ENCODE measurements around the gene CLEC7A. TPM values are rescaled to one million over a fixed set of nuclear protein-coding genes. Genes with fewer than 3 reads are reported as not detected.

CLEC7A gene
- total RNA-seq, 3 donors from 2014 or later = 5.2 to 14.7 (median 13.8) TPM

DNA sequence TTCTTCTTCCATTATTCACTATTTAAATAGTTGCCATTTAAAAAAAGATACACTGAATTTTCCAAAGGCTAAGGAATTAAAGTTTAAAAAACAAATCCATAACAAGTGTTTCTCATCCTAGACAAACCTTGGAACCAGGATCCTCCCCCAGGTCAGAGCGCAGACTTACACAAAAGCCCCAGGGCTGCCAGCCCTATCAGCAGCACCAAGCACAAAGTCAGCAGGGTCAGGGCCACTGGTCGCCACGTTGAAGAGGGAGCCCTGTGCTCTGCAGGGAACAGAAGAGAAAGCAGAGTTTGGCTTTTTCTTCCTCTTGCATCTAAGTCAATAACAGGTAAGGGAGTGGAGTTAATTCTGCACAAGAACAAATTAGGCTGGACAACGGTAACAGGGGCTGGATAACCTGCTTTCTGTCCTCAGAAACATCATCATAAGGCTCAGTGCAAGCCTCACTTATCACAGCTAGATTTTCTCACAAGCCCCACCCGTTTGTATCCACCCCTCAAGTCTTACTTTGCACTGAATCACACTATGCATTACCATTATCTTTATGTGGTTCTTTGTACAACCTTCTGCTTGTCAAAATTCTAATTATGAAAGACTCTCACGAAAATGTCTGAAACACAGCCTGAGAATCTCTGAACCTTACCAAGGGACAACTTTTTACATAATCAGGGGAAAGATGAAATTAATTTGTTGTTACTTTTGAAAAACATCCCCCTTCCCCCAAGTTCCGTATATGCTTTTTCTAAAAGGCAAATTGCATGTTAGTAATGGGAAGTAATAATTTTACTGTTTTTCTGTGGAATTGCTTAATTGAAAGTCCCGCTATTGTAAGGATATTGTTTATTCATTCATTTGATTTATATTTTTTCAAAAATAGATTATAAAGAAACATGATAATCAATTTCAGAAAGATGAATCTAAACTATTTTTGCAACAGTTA, 40.8 kb downstream of the CLEC7A start:
- intact Hi-C loops (cut with DNase I; ENCODE audit: low total_unique reads) = no loop called here
- H3K27me3 ChIP-seq = no peaks in the 10 kb centered on the region
- H3K4me3 ChIP-seq = no peak overlapping the region
- no peak for TF ChIP-seq POLR2A (IDR thresholded peaks at IDR 0.05)
- TF ChIP-seq, protein P1, sequence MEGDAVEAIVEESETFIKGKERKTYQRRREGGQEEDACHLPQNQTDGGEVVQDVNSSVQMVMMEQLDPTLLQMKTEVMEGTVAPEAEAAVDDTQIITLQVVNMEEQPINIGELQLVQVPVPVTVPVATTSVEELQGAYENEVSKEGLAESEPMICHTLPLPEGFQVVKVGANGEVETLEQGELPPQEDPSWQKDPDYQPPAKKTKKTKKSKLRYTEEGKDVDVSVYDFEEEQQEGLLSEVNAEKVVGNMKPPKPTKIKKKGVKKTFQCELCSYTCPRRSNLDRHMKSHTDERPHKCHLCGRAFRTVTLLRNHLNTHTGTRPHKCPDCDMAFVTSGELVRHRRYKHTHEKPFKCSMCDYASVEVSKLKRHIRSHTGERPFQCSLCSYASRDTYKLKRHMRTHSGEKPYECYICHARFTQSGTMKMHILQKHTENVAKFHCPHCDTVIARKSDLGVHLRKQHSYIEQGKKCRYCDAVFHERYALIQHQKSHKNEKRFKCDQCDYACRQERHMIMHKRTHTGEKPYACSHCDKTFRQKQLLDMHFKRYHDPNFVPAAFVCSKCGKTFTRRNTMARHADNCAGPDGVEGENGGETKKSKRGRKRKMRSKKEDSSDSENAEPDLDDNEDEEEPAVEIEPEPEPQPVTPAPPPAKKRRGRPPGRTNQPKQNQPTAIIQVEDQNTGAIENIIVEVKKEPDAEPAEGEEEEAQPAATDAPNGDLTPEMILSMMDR (IDR thresholded peaks at IDR 0.05) = no peak
- TF ChIP-seq POLR2AphosphoS5 (IDR thresholded peaks at IDR 0.05) = no peak
- H3K36me3 ChIP-seq = no peaks in the 10 kb centered on the region
- H3K4me1 ChIP-seq = no peaks in the 10 kb centered on the region
- no peaks in the 10 kb centered on the region for H3K9me3 ChIP-seq
- no peak for DNase-seq (ENCODE audit: low spot score in 2 of 2)
- H3K27ac ChIP-seq = no peak overlapping the region

DNA sequence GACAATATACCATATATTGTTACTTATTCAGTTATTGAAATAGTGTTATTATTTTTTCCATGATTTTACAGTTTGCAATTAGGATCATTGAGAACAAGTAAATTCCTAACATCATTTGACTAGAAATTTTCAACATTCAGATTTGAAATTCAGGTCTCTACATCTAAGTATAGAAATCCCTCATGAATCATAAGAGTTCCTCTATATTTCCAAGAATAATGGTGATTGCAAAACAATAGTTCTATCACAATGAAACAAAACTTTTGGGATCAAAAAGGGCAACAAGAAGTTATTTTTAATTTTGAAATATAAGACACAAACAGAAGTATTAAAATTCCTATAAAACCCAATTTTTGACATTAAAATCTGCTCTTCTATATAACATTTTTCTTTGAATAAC, 42.0 kb downstream of the CLEC7A start:
- Histone ChIP-seq H3K27me3 (no peaks in the 10 kb centered on the region), H3K36me3 (no peaks in the 10 kb centered on the region), H3K27ac (no peak overlapping the region), H3K4me1 (no peaks in the 10 kb centered on the region), H3K4me3 (no peak overlapping the region), H3K9me3 (no peaks in the 10 kb centered on the region)
- intact Hi-C loops (cut with DNase I; ENCODE audit: low total_unique reads) = no loop called here
- DNase-seq (ENCODE audit: low spot score in 2 of 2) = no peak
- no peak for TF ChIP-seq POLR2A (IDR thresholded peaks at IDR 0.05)
- TF ChIP-seq POLR2AphosphoS5 (IDR thresholded peaks at IDR 0.05) = no peak
- TF ChIP-seq, protein P1 (IDR thresholded peaks at IDR 0.05) = no peak

DNA sequence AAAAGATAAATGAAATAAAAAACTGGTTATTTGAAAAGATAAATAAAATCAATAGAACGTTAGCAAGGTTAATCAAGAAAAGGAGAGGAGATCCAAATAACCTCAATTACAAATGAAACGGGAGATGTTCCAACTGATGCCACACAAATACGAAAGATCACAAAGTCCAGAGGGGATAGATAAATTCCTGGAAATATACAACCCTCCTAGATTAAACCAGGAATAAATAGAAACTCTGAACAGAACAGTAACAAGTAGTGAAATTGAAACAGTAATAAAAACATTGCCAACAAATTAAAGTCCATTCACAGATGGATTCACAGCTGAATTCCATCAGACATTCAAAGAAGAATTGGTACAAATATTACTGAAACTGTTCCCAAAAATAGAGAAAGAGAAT, 43.6 kb downstream of the CLEC7A start:
- intact Hi-C loops (cut with DNase I; ENCODE audit: low total_unique reads) = no loop called here
- Histone ChIP-seq H3K27ac (no peak overlapping the region), H3K4me3 (no peak overlapping the region), H3K36me3 (no peaks in the 10 kb centered on the region), H3K4me1 (no peaks in the 10 kb centered on the region), H3K9me3 (no peaks in the 10 kb centered on the region), H3K27me3 (no peaks in the 10 kb centered on the region)
- no peak for DNase-seq (ENCODE audit: low spot score in 2 of 2)
- TF ChIP-seq POLR2AphosphoS5 (IDR thresholded peaks at IDR 0.05) (no peak), POLR2A (IDR thresholded peaks at IDR 0.05) (no peak)
- TF ChIP-seq, protein P1 (IDR thresholded peaks at IDR 0.05) = no peak

DNA sequence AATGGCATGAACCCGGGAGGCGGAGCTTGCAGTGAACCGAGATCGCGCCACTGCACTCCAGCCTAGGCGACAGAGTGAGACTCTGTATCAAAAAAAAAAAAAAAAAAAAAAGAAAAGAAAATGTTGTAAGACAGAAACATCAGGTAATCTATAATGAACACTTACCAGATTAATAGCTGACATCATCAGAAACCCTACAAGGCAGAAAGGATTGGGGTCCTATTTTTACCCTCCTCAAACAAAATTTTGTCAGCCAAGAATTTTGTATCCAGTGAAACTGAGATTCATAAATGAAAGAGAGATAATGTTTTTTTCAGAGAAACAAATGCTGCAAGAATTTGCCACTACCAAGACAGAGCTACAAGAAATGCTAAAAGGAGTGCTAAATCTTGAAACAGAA, 45.3 kb downstream of the CLEC7A start:
- Histone ChIP-seq H3K36me3 (no peaks in the 10 kb centered on the region), H3K9me3 (no peaks in the 10 kb centered on the region), H3K4me1 (no peaks in the 10 kb centered on the region), H3K27me3 (no peaks in the 10 kb centered on the region), H3K27ac (no peak overlapping the region), H3K4me3 (no peak overlapping the region)
- TF ChIP-seq POLR2A (IDR thresholded peaks at IDR 0.05) (no peak), POLR2AphosphoS5 (IDR thresholded peaks at IDR 0.05) (no peak)
- TF ChIP-seq, protein P1 (IDR thresholded peaks at IDR 0.05) = no peak
- intact Hi-C loops (cut with DNase I; ENCODE audit: low total_unique reads) = no loop called here
- DNase-seq (ENCODE audit: low spot score in 2 of 2) = no peak

DNA sequence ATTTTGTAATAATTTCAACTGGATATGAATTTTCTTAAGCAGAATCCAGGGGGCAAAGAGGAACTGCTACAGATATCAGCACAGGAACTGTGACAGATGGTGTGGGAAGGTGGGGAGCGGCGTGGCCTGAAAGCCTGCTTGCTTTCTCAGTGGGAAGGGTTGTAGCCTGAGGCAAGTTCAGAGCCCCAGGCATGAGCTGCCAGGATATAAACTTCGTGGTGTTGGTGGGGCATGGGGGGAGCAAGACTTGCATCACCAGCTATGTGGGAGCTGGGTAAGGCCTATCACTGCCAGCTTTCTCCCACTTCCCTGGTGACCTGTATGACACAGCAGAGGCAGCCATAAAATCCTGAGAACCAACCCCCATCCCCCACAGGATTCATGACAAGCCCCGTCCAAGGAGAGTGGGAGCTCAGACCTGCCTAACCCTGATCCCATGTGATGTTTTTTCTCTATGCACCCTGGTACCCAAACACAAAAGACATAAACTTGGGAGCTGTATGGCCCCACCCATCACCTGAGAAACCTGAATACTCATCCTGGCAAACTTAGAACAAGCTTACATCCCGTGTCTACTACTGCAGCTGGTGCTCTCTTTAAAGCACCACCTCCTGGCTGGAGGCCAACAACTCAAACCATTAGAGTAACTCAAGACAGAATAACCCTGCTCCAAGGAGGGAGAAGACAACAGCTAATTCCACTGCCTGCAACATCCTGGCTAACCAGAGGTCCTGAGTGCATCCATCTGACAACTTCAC, 47.7 kb downstream of the CLEC7A start:
- Histone ChIP-seq H3K4me3 (no peak overlapping the region), H3K27me3 (no peaks in the 10 kb centered on the region), H3K36me3 (no peaks in the 10 kb centered on the region), H3K9me3 (no peaks in the 10 kb centered on the region), H3K4me1 (no peaks in the 10 kb centered on the region), H3K27ac (no peak overlapping the region)
- TF ChIP-seq POLR2A (IDR thresholded peaks at IDR 0.05) (no peak), POLR2AphosphoS5 (IDR thresholded peaks at IDR 0.05) (no peak)
- TF ChIP-seq, protein P1 (IDR thresholded peaks at IDR 0.05) = no peak
- intact Hi-C loops (cut with DNase I; ENCODE audit: low total_unique reads) = no loop called here
- DNase-seq (ENCODE audit: low spot score in 2 of 2) = no peak
